ENCODE results near the gene AURKAIP1. TPM values are rescaled to one million over a fixed set of nuclear protein-coding genes. Genes with fewer than 3 reads are reported as not detected.

AURKAIP1 gene
- total and polyA plus RNA-seq, 2 of the 13 experiments (the other 11 are each of a cell fraction or from before 2014, with no cell fraction given), result 69.5 to 175 TPM

- TF ChIP-seq MXI1 (IDR thresholded peaks at IDR 0.05; ENCODE audit: borderline replicate concordance, low read depth, low read length) (peak; percentile 70; the same call in 2 of the 3 replicates), HOXA9 (CRISPR knock-in tag; IDR thresholded peaks at IDR 0.05; ENCODE audit: borderline replicate concordance) (no peak), ZBTB38 (CRISPR knock-in tag; IDR thresholded peaks at IDR 0.05) (peak; percentile 96), FOXO1 (CRISPR knock-in tag; IDR thresholded peaks at IDR 0.05) (peak; percentile 70), ZNF562 (CRISPR knock-in tag; IDR thresholded peaks at IDR 0.05; ENCODE audit: borderline replicate concordance) (no peak), SRF (IDR thresholded peaks at IDR 0.05; ENCODE audit: low read depth, low read length) (peak; percentile 22; the same call in 1 of the 2 replicates), ZNF629 (CRISPR knock-in tag; conservative IDR thresholded peaks at IDR 0.05) (no peak; the same call in 1 of the 2 replicates), ZNF329 (CRISPR knock-in tag; IDR thresholded peaks at IDR 0.05; ENCODE audit: low read depth) (no peak), SMARCE1 (IDR thresholded peaks at IDR 0.05; ENCODE audit: borderline replicate concordance) (no peak), LCORL (IDR thresholded peaks at IDR 0.05) (no peak), LCORL (CRISPR knock-in tag; IDR thresholded peaks at IDR 0.05) (peak; percentile 92), PHF5A (CRISPR knock-in tag; IDR thresholded peaks at IDR 0.05; ENCODE audit: low read depth, unreplicated experiment) (peak; percentile 85), POGK (CRISPR knock-in tag; conservative IDR thresholded peaks at IDR 0.05) (peak; percentile 98), MEIS1 (CRISPR knock-in tag; IDR thresholded peaks at IDR 0.05; ENCODE audit: borderline replicate concordance) (0 out of 2 replicates have a peak, but pooled peaks have one; percentile 62)
- TF ChIP-seq, protein P1, sequence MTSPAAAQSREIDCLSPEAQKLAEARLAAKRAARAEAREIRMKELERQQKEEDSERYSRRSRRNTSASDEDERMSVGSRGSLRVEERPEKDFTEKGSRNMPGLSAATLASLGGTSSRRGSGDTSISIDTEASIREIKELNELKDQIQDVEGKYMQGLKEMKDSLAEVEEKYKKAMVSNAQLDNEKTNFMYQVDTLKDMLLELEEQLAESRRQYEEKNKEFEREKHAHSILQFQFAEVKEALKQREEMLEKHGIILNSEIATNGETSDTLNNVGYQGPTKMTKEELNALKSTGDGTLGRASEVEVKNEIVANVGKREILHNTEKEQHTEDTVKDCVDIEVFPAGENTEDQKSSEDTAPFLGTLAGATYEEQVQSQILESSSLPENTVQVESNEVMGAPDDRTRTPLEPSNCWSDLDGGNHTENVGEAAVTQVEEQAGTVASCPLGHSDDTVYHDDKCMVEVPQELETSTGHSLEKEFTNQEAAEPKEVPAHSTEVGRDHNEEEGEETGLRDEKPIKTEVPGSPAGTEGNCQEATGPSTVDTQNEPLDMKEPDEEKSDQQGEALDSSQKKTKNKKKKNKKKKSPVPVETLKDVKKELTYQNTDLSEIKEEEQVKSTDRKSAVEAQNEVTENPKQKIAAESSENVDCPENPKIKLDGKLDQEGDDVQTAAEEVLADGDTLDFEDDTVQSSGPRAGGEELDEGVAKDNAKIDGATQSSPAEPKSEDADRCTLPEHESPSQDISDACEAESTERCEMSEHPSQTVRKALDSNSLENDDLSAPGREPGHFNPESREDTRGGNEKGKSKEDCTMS (CRISPR knock-in tag; conservative IDR thresholded peaks at IDR 0.05), result no peak
- TF ChIP-seq, protein P2, sequence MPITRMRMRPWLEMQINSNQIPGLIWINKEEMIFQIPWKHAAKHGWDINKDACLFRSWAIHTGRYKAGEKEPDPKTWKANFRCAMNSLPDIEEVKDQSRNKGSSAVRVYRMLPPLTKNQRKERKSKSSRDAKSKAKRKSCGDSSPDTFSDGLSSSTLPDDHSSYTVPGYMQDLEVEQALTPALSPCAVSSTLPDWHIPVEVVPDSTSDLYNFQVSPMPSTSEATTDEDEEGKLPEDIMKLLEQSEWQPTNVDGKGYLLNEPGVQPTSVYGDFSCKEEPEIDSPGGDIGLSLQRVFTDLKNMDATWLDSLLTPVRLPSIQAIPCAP (CRISPR knock-in tag; IDR thresholded peaks at IDR 0.05; ENCODE audit: low read depth), result no peak
- TF ChIP-seq, protein P3, sequence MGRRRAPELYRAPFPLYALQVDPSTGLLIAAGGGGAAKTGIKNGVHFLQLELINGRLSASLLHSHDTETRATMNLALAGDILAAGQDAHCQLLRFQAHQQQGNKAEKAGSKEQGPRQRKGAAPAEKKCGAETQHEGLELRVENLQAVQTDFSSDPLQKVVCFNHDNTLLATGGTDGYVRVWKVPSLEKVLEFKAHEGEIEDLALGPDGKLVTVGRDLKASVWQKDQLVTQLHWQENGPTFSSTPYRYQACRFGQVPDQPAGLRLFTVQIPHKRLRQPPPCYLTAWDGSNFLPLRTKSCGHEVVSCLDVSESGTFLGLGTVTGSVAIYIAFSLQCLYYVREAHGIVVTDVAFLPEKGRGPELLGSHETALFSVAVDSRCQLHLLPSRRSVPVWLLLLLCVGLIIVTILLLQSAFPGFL (CRISPR knock-in tag; IDR thresholded peaks at IDR 0.05), result peak; percentile 77; the same call in 1 of the 2 replicates
- TF ChIP-seq, protein P4, sequence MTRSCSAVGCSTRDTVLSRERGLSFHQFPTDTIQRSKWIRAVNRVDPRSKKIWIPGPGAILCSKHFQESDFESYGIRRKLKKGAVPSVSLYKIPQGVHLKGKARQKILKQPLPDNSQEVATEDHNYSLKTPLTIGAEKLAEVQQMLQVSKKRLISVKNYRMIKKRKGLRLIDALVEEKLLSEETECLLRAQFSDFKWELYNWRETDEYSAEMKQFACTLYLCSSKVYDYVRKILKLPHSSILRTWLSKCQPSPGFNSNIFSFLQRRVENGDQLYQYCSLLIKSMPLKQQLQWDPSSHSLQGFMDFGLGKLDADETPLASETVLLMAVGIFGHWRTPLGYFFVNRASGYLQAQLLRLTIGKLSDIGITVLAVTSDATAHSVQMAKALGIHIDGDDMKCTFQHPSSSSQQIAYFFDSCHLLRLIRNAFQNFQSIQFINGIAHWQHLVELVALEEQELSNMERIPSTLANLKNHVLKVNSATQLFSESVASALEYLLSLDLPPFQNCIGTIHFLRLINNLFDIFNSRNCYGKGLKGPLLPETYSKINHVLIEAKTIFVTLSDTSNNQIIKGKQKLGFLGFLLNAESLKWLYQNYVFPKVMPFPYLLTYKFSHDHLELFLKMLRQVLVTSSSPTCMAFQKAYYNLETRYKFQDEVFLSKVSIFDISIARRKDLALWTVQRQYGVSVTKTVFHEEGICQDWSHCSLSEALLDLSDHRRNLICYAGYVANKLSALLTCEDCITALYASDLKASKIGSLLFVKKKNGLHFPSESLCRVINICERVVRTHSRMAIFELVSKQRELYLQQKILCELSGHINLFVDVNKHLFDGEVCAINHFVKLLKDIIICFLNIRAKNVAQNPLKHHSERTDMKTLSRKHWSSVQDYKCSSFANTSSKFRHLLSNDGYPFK (CRISPR knock-in tag; IDR thresholded peaks at IDR 0.05; ENCODE audit: borderline replicate concordance), result peak; percentile 91; the same call in 1 of the 2 replicates
Observed at GRCh38 chr1:1374929-1375662, at the start of gene AURKAIP1 (continued).
